Coronary artery (tissue), 2 donors: Measurements from ENCODE around the gene PRMT1.

ENCODE experiments used
- DNase-seq: peaks from one replicate; pipeline ENCODE4 v3.0.0-alpha.2; 2017; ENCODE audit warnings: low spot score
- H3K27ac ChIP-seq, 2 donors: fragments of 200-600 bp; sonication (generic); one replicate each; pipeline ENCODE4 v1.5.1; 2016 to 2019
- H3K4me3 ChIP-seq: fragments of 200-600 bp; sonication (generic); 2 replicates; pipeline ENCODE4 v1.5.1; 2016; ENCODE audit warnings: mild to moderate bottlenecking, moderate library complexity
- CTCF ChIP-seq: fragments of 200-600 bp; sonication (generic); IDR thresholded peaks from one replicate; pipeline ENCODE4 v1.5.1; 2019; ENCODE audit warnings: antibody characterized with exemption

Gene PRMT1

GRCh38 chr19:49636233-49636932 lies 40.7 kb upstream of the PRMT1 start:
- no peak for TF ChIP-seq CTCF
- Histone ChIP-seq H3K27ac (peak overlapping the region; percentile 32 to 35), H3K4me3 (no peak overlapping the region)
- DNase-seq, result no peak

- no peak for TF ChIP-seq CTCF
- peak; percentile 95 for DNase-seq
- Histone ChIP-seq H3K27ac (peak overlapping the region; percentile 98 to 99), H3K4me3 (peak overlapping the region; percentile 82)
Observed at GRCh38 chr19:49637821-49638738, 39.0 kb upstream of the PRMT1 start.

GRCh38 chr19:49639401-49640112 lies 37.5 kb upstream of the PRMT1 start:
- DNase-seq, result no peak

DNA sequence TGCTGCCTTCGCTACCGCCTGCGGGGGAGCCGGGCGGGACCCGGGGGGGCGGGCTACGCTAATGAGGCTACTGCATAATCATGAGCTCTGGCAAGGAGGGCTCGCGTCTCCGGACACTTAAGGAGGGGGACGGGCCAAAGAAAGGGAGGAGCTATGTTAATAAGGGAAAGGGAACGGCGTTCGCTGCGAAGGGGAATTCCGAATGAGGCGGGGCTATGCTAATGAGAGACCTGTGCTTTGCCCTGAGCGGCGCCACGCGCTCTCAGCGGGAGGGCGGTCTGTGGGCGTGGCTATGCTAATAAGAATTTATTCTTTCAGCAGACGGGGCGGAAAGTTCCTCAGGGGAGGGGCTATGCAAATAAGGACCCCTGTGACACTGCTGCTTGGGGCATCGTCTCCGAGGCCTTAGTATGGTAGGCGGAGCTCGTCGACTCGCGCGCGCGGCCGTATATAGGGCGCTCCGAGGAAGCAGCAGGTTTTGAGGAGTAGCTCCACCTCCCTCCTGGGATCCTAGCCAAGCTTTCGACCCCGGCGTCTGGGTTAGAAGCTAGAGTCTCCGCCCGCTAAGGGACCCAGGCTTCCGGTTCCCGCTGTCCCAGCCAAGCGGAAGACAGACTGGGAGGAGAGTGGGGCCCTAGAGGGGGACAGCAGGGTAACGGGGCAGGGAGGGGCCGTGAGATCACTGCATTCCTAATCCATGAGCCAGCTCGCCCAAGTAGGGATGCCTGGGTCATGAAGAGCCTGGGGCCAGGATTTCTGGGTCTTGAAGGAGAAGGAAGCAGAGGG lies 36.8 kb upstream of the PRMT1 start, which contains the start of gene RRAS:
TSS of gene RRAS (minus strand) at position 31 of the 786 bp plus-strand sequence. CDS start 45 bp downstream, outside the sequence.
- Histone ChIP-seq H3K27ac (peak within 1 kb of the TSS; percentile 98 to 99), H3K4me3 (peak within 1 kb of the TSS; percentile 82)
- peak; percentile 100 for DNase-seq
- TF ChIP-seq CTCF, result no peak

More at GRCh38 chr19:49639401-49640112, 37.5 kb upstream of the PRMT1 start:
- peak overlapping the region; percentile 98 to 99 for H3K27ac ChIP-seq
- TF ChIP-seq CTCF, result no peak
- H3K4me3 ChIP-seq, result peak overlapping the region; percentile 82

DNA sequence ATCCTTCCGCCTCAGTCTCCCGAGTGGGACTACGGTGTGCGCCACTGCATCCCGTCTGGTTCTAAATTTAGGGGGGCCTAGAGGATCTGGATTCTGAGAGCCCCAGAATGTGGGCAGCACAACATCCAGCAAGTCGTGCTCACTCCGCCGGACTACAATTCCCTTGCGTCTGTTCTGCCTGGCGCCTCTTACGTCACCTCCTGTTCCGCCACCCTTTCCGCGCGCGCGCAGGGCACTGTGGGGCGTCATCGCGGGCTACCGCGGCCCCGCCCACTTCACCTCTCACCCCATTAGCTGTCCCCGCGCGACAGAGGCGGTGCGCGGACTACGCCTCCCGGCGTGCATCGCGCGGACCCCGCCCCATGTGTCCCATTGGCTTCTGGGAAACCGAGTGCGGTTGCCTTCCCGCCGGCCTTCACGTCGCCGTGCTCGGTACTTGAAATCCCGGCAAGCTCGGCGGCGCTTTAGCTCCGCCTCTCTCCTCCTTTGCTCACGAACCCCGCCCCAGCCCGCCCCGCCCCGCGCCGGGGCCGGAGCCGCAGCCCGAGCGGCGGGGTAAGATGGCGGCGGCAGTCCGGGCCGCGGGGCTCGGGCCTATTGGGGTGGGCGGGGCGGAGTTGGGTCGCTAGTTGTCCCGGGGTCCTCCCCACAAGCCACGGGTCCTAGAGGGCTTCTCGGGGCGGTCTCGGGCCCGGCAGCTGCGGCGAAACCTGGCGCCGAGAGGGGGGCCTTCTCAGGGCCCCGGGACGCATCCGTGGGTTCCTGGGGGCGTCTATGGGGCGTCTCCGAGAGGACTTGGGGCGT lies 35.2 kb upstream of the PRMT1 start, which contains the start of gene SCAF1:
TSS of gene SCAF1 (plus strand) at position 522 of the 804 bp plus-strand sequence. CDS start 2,818 bp downstream, outside the sequence.
- TF ChIP-seq CTCF, result no peak
- peak; percentile 100 for DNase-seq
- Histone ChIP-seq H3K4me3 (peak within 1 kb of the TSS; percentile 93), H3K27ac (peak within 1 kb of the TSS; percentile 98 to 99)
